ENCODE measurements around the gene TMEM17. TPM values are rescaled to one million over a fixed set of nuclear protein-coding genes. Genes with fewer than 3 reads are reported as not detected.

Gene TMEM17
- total RNA-seq, 1 experiment from 2014 or later = 8.0 TPM

Small RNA genes within 50 kb of the gene (small RNA-seq; reads per million reads assigned to genes)
- gene AC107083.1 (0 reads per million in 2 experiments), gene RN7SL18P (0 to 0.05 reads per million in 2 experiments)

Other genes starting within 250 kb of the TMEM17 start
- 42.0 and 49.0 TPM in 2 replicates for gene EHBP1, start 199.5 kb upstream of the TMEM17 start, total RNA-seq (2014; rRNA removed; shearing (Covaris generic))

All from SK-MEL-5 (cell line).